Nephron (organoid): ENCODE results near the gene ARL2BP.

Experiments used
- H3K27ac Mint-ChIP-seq, 3 experiments: 2 replicates each; pipeline ENCODE4 v1.8.0; 2020; ENCODE audit warnings: mixed read lengths in 3 of 3, mild to moderate bottlenecking in 2 of 3, moderate library complexity in 1 of 3
- H3K27me3 Mint-ChIP-seq: 2 replicates; pipeline ENCODE4 v1.8.0; 2021; ENCODE audit warnings: low read depth, mild to moderate bottlenecking, moderate library complexity, mixed read lengths
- H3K36me3 Mint-ChIP-seq: 2 replicates; pipeline ENCODE4 v1.8.0; 2020; ENCODE audit warnings: low read depth, mixed read lengths
- H3K4me1 Mint-ChIP-seq: 2 replicates; pipeline ENCODE4 v1.8.0; 2020; ENCODE audit warnings: mixed read lengths
- H3K4me3 Mint-ChIP-seq, 3 experiments: 2 replicates each; pipeline ENCODE4 v1.8.0; 2020; ENCODE audit warnings: mild to moderate bottlenecking in 3 of 3, mixed read lengths in 3 of 3, moderate library complexity in 2 of 3
- H3K9me3 Mint-ChIP-seq: 2 replicates; pipeline ENCODE4 v1.8.0; 2020; ENCODE audit warnings: mixed read lengths
- TF ChIP-seq, protein P1 (sequence below), 3 experiments: fragments of 200-600 bp; sonication (generic); IDR thresholded peaks; one replicate each; pipeline ENCODE4 v1.5.0; 2021; ENCODE audit warnings: antibody characterized with exemption in 3 of 3; ENCODE audit not compliant: unreplicated experiment in 3 of 3

The ARL2BP gene

DNA sequence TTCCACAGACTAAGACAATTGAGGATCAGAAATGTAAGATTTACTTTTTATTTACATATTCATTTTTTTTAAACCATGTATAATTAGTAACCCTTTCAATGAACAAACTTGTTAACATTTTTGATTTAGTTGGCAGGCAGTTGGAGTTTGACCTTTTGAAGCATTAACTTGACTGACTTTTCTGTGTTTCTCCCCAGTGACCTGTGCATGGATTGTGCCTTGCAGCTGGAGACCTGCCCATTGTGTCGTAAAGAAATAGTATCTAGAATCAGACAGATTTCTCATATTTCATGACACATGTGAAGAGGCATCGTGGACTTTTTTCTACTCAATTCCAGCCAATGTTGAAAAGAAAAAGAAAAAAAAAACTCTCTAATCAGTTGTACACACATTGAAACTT lies 6.4 kb upstream of the ARL2BP start:
- TF ChIP-seq, protein P1, sequence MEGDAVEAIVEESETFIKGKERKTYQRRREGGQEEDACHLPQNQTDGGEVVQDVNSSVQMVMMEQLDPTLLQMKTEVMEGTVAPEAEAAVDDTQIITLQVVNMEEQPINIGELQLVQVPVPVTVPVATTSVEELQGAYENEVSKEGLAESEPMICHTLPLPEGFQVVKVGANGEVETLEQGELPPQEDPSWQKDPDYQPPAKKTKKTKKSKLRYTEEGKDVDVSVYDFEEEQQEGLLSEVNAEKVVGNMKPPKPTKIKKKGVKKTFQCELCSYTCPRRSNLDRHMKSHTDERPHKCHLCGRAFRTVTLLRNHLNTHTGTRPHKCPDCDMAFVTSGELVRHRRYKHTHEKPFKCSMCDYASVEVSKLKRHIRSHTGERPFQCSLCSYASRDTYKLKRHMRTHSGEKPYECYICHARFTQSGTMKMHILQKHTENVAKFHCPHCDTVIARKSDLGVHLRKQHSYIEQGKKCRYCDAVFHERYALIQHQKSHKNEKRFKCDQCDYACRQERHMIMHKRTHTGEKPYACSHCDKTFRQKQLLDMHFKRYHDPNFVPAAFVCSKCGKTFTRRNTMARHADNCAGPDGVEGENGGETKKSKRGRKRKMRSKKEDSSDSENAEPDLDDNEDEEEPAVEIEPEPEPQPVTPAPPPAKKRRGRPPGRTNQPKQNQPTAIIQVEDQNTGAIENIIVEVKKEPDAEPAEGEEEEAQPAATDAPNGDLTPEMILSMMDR (IDR thresholded peaks at IDR 0.05; ENCODE audit: unreplicated experiment in 3 of 3) = no peak
- Mint-ChIP-seq H3K4me3 (no peak overlapping the region), H3K36me3 (peaks cover 49% of the 10 kb centered on the region), H3K27ac (peak overlapping the region; percentile 34 to 79 (median 75)), H3K9me3 (no peaks in the 10 kb centered on the region), H3K27me3 (no peaks in the 10 kb centered on the region), H3K4me1 (peaks cover 18% of the 10 kb centered on the region)

- H3K27ac Mint-ChIP-seq = peak overlapping the region; percentile 34 to 79 (median 75)
- H3K4me1 Mint-ChIP-seq = peaks cover 14% of the 10 kb centered on the region
- TF ChIP-seq, protein P1 (IDR thresholded peaks at IDR 0.05; ENCODE audit: unreplicated experiment in 3 of 3) = no peak
- no peaks in the 10 kb centered on the region for H3K9me3 Mint-ChIP-seq
- no peaks in the 10 kb centered on the region for H3K27me3 Mint-ChIP-seq
- no peak overlapping the region for H3K4me3 Mint-ChIP-seq
- H3K36me3 Mint-ChIP-seq = peaks cover 45% of the 10 kb centered on the region
Observed at GRCh38 chr16:57239107-57239506, 6.0 kb upstream of the ARL2BP start.

DNA sequence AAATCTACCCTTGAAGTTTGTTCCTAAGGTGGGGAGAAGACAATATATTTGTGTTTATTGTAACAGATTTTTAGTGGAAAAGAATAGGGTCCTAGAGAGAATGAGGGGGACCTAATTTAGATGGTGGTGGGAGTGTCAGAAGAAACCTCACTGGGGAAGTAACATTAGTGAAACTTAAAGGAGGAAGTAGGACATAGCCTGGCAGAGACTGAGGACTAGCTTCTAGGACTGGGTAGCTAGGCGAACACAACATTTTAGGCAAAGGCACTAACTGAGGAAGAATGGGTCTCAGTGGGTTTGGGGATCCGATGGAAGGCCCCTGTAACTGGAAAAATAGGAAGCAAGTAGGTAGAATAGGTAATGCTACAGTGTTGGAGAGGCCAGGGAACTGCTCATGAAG lies 4.2 kb upstream of the ARL2BP start:
- Mint-ChIP-seq H3K36me3 (peaks cover 32% of the 10 kb centered on the region), H3K27me3 (no peaks in the 10 kb centered on the region), H3K4me3 (no peak overlapping the region), H3K9me3 (no peaks in the 10 kb centered on the region), H3K27ac (peak overlapping the region; percentile 50 to 65 (median 60)), H3K4me1 (peaks cover 18% of the 10 kb centered on the region)
- TF ChIP-seq, protein P1 (IDR thresholded peaks at IDR 0.05; ENCODE audit: unreplicated experiment in 3 of 3) = no peak

- Mint-ChIP-seq H3K27ac (peak overlapping the region in 1 of 3 experiments; percentile 38), H3K9me3 (no peaks in the 10 kb centered on the region), H3K4me3 (peak overlapping the region; percentile 55 to 75 (median 66)), H3K36me3 (peaks cover 27% of the 10 kb centered on the region), H3K27me3 (no peaks in the 10 kb centered on the region), H3K4me1 (peaks cover 19% of the 10 kb centered on the region)
- TF ChIP-seq, protein P1 (IDR thresholded peaks at IDR 0.05; ENCODE audit: unreplicated experiment in 3 of 3) = no peak
Observed at GRCh38 chr16:57242650-57243049, 2.4 kb upstream of the ARL2BP start.

DNA sequence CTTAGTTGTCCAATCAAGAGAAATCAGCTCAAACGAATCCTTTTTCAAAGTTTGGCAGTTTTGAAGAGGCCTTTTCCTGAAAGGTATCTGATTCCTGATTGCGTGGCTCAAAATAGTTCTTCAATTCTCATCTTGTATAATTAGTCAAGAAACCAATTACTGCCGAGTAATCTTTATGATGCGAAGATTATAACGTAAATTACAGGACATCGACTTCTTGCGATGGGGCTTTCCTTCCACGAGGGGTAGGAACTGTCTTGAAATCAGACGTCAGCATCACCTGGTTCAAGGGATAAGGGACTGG lies 644 bp upstream of the ARL2BP start:
- H3K27me3 Mint-ChIP-seq = no peaks in the 10 kb centered on the region
- H3K4me3 Mint-ChIP-seq = peak overlapping the region; percentile 89 to 94 (median 91)
- H3K9me3 Mint-ChIP-seq = no peaks in the 10 kb centered on the region
- H3K27ac Mint-ChIP-seq = peak overlapping the region; percentile 52 to 92 (median 90)
- TF ChIP-seq, protein P1 (IDR thresholded peaks at IDR 0.05; ENCODE audit: unreplicated experiment in 3 of 3) = no peak
- H3K36me3 Mint-ChIP-seq = peaks cover 27% of the 10 kb centered on the region
- peaks cover 15% of the 10 kb centered on the region for H3K4me1 Mint-ChIP-seq

DNA sequence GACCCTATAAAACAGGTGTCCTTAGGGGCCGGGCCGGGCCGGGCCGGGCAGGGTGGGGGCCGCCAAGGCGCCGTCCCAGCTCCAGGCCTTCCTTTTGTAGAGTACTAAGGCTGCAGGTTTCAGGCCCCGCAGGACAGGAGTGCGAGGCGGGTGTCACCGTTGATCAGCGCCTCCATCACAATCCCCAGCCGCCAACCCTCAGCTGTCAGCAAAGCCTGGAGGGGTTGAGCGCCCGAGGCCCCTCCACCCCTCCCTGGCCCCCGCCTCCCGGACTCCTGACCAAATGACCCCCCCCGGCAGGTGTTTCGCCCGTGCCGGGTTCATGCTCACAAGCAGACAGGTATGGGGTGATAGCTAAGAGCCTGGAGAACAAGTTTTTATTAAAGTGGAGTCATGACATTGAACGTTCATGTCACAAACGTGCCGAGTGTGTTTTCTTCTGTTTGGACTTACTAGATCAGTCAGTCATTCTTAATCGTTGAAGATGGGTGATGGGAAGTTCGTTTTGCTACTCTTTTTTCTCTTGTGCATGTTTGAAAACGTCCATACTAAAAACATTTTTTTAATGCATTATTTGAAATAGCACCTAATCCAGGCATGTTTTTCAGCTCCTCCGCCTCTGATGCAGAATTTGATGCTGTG lies 534 bp downstream of the ARL2BP start:
- Mint-ChIP-seq H3K9me3 (no peaks in the 10 kb centered on the region), H3K27ac (peak overlapping the region; percentile 56 to 83 (median 77)), H3K27me3 (no peaks in the 10 kb centered on the region), H3K36me3 (peaks cover 32% of the 10 kb centered on the region), H3K4me1 (peaks cover 15% of the 10 kb centered on the region), H3K4me3 (peak overlapping the region; percentile 77 to 91 (median 90))
- TF ChIP-seq, protein P1 (IDR thresholded peaks at IDR 0.05; ENCODE audit: unreplicated experiment in 3 of 3) = no peak
